ENCODE data around the gene CIART.
"Not testable (repeated sequence)": the region's sequence is repeated elsewhere in the genome, so short reads cannot be mapped to it uniquely, and the experiment has no call there.

Gene CIART

GRCh38 chr1:150311762-150312161, 29.4 kb downstream of the CIART start:
- DNase-seq = no peak

GRCh38 chr1:150314691-150315090, 32.3 kb downstream of the CIART start:
- DNase-seq = not testable (repeated sequence)

GRCh38 chr1:150320667-150320978, 38.3 kb downstream of the CIART start:
- no peak for DNase-seq

GRCh38 chr1:150321826-150322166, 39.4 kb downstream of the CIART start:
- no peak for DNase-seq

- peak; percentile 45 for DNase-seq
Observed at GRCh38 chr1:150322310-150322709, 40.0 kb downstream of the CIART start.

- DNase-seq = no peak
Observed at GRCh38 chr1:150332651-150333290, 50.4 kb downstream of the CIART start.
